ENCODE data around the gene ZNF569. TPM values are rescaled to one million over a fixed set of nuclear protein-coding genes. Genes with fewer than 3 reads are reported as not detected.

ZNF569 gene
- total and polyA plus RNA-seq, 2 donors = 4.3 to 14.8 TPM

- Histone ChIP-seq H3K4me3 (ENCODE audit: low read depth, low read length) (no peak overlapping the region), H3K4me1 (ENCODE audit: insufficient read depth) (no peaks in the 10 kb centered on the region), H3K27ac (ENCODE audit: low read depth) (no peak overlapping the region), H3K36me3 (ENCODE audit: insufficient read depth) (peaks cover 8% of the 10 kb centered on the region)
- no peak for DNase-seq (ENCODE audit: extremely low spot score)
- WGBS = 94% methylated on average over 6 of the region's 6 CpGs
Observed at GRCh38 chr19:37362733-37363132, 104.5 kb downstream of the ZNF569 start.

- Histone ChIP-seq H3K4me1 (ENCODE audit: insufficient read depth) (no peaks in the 10 kb centered on the region), H3K36me3 (ENCODE audit: insufficient read depth) (peaks cover 8% of the 10 kb centered on the region), H3K4me3 (ENCODE audit: low read depth, low read length) (no peak overlapping the region), H3K27ac (ENCODE audit: low read depth) (no peak overlapping the region)
- 60% methylated on average over 1 of the region's 1 CpG for WGBS
- no peak for DNase-seq (ENCODE audit: extremely low spot score)
Observed at GRCh38 chr19:37361994-37362393, 105.2 kb downstream of the ZNF569 start.

Other genes with a start within 250 kb of the ZNF569 start
- gene ZNF383, start 249.2 kb downstream of the ZNF569 start, total RNA-seq = 14.9 TPM
- gene ZNF383, start 249.2 kb downstream of the ZNF569 start, polyA plus RNA-seq = 5.1 TPM
- 17.2 TPM for gene ZNF527, start 96.3 kb downstream of the ZNF569 start, total RNA-seq
- gene ZNF527, start 96.3 kb downstream of the ZNF569 start, polyA plus RNA-seq = 5.3 TPM
- 16.3 TPM for gene ZNF570, start 1.9 kb upstream of the ZNF569 start, total RNA-seq
- gene ZNF570, start 1.9 kb upstream of the ZNF569 start, polyA plus RNA-seq = 3.9 TPM
- 16.8 TPM for gene ZNF793, start 39.5 kb upstream of the ZNF569 start, total RNA-seq
- 3.9 TPM for gene ZNF793, start 39.5 kb upstream of the ZNF569 start, polyA plus RNA-seq
- 17.4 TPM for gene ZNF571, start 127.3 kb upstream of the ZNF569 start, total RNA-seq
- gene ZNF571, start 127.3 kb upstream of the ZNF569 start, polyA plus RNA-seq = 3.5 TPM
- gene ZNF540, start 127.4 kb upstream of the ZNF569 start, total RNA-seq = 6.1 TPM
- 6.2 TPM for gene ZNF540, start 127.4 kb upstream of the ZNF569 start, polyA plus RNA-seq
- gene ZFP30, start 188.0 kb upstream of the ZNF569 start, total RNA-seq = 45.3 TPM
- gene ZFP30, start 188.0 kb upstream of the ZNF569 start, polyA plus RNA-seq = 4.5 TPM

Data from urinary bladder (tissue), 4 donors.